Stimulated activated CD4-positive, alpha-beta T cell treated with anti-CD3 and anti-CD28 coated beads, Interleukin-15, amount 100 ng/mL, for 1 hour (primary cell): ENCODE results near the gene KRTAP10-12.

ENCODE experiments used
- DNase-seq, 2 donors: peaks; one replicate each; pipeline ENCODE4 v3.0.0-alpha.2; 2020; ENCODE audit warnings: low read depth in 1 of 2, low spot score in 1 of 2

Gene KRTAP10-12

DNA sequence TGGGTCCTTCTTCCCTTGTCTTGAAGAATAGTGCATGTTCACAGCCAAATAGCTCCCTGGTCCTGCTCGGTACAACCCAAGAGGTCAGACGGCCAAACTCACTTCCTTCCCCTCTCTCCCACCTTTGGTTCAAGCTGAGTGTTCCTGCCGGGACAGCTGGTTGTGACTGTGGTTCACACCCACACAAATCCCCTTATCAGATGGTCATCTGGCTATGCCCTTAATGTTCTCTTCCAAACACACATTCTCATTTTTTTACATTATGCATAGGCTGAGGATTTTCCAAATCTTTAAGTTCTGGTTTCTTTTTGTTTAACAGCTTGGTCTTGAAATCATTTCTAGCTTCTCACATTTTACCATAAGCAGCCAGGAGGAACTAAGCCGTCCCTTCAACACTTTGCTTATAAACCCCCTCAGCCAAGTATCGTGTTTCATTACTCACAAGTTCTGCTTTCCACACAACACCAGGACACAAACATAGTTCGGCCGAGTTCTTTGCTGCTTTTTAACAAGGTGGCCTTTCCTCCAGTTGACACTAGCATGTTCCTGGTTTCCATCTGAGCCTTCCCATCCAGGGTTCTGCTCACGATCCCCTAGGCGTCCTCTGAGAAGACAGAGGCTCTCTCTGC is 34.1 kb downstream of the KRTAP10-12 start:
- DNase-seq, result no peak

DNA sequence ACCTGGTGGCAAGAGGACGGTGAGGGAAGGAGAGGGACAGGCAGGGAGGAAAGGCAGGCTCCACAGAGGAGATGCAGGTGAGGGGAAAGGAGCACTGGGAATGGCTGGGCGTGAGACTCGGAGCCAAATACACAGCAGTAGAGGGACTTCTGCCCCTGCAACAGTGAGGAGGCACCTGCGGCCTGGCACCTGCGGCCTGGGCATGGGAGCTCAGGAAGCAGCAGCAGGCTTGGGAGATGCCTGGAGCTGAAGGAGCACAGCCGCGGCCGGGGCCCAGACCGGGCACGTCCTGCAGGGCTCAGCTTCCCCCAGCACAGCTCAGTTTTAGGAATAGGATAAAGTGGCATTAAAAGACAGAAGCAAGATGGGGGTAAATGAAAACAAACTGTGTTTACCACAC is 35.3 kb downstream of the KRTAP10-12 start:
- DNase-seq, result no peak

DNA sequence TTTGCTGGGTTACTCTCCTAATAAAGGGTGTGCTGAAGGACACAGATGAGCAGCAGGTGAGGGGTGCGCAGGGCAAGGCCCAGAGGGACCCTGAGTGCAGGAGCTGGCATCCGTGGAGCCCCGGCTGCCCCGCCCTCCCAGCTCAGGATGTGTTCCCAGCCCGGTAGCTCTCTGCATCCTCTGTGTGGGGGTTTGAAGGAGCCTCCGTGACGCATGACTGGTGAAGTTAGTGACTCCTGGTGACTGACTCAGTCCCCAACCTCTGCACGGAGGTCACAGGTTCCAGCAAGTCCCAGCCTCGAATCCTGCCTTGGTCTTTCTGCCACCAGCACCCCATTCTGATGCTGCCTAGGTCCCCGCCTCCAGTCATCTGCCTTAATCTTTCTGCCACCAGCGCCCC is 36.0 kb downstream of the KRTAP10-12 start:
- DNase-seq, result no peak

DNA sequence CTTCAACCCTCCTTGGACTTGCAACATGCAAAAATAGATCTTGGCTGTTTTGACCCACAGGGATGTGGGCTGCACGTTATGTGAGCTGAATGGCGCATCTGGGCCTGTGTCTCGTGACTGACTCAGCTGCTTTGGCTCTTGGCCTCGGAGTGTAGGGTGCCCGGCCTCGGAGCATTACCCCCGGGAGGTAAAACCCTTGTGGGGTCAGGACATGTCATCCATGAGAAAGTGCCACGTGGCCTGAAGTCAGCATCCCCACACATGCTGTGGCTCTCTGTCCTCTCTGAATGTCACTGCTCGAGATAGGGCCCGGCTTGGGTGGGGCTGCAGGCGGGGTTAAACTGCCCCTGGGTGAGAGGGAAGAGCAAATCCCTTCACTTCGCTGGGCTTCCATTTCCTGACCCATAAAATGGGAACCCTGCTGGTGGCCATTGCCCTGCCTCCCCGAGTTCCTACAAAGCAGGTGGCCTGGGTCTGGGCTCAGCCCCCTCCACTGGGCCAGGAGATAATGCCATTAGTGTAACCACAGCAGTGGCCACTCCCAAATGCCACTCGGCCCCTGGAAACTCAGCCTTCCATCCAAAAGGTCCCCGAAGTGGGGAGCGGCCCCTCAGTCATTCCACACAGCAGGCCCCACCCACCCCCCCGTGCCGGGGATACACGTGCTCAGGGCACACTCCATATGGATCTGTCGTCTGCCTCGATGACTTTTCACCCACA is 37.2 kb downstream of the KRTAP10-12 start:
- DNase-seq, result no peak

DNA sequence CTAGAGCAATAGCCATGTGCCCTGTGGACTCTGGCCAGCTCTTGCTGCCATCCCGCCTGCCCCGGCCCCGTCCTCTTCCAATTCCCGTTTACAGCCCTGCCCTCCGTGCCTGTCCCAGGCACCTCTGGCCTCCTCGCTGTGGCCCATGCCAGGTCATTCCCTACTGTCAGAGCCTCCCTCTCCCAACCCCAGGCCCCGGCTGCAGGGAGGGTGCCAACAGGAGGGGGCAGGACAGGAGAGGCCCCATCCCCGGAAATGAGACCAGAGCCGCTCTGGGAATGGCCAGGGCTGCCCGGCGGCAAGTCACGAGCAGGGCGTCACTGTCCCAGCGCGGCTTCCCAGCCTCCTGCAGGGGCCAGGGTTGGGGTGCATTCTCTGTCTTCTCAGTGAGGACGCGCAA is 37.9 kb downstream of the KRTAP10-12 start:
- DNase-seq, result no peak

DNA sequence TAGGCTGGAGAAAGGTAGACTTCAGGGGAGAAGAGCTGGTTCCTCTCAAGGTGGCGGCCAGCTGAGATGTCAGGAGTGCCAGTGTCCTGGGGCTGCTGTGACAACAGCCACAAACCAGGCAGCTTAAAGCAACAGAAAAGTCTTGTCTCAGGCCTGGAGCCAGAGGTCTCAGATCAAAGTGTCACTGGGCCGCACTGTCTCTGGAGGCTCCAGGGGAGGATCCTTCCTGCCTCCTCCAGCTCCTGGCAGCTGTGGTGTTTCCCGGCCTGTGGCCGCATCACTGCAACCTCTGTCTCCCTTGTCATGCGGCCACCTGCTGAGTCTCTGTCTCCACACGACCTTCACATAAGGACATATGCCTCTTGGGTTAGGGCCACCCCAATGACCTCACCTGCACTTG is 38.8 kb downstream of the KRTAP10-12 start:
- DNase-seq, result no peak

DNA sequence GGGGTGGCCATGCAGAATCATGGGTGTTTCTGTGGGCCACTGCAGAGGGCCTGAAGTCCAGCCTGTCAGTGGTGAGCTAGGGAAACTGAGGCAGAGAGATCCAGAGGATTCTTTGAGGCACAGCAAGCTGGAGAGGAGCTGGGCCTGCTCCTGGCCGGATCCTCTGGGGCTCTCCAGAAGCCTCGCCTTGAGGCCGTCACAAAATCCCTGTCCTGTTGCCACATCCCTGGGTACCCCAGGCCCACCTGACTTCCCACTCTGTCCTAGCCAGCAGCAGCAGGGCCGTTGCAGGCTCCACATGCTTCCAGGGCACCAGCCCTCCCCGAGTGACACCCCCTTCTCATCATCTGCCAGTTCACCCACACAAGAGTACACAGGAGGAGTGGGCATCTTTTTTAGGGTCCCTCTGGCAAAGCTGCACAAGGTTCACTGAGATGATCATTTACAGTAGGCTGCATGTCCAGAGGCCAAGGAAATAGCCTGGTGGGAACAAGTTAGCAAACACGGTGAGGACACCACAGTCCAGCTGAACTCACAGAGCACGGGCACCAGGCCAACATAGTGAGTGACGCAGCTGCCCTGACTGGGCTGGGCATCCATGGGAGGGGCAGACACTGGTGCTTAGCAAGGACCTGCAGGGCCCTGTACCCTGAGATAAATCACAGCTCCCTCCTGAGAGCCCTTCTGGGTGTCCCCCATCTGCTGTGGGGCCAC is 39.5 kb downstream of the KRTAP10-12 start:
- no peak for DNase-seq

DNA sequence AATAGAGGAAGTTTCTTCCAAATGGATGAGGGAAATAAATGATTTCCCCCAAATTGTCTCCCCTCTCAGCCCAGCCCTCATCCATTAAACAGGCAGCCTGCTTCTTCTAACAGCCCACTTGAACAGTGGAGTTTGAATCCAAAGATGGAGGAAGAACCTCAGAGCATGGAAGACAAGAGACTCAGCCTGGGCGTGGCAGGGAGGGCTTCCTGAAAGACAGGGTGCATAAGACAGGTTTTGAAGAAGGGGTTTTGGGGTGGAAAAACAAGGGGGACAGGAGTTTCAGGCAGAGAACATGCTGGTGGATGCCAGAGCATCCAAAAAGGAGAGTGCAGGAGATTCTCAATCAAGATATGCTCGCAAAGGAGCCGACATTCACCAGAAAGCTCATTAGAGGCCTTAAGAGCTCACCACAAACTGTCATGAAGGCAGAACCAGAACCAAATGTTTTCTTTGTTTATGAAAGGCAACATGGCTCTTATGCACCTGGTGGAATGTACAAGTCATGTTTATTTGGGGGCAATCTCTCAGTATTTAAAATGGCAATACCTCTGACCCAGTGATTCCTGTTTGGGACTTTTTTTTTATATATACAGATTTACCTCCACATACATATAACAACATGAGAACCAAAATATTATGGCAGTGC is 40.9 kb downstream of the KRTAP10-12 start:
- no peak for DNase-seq

DNA sequence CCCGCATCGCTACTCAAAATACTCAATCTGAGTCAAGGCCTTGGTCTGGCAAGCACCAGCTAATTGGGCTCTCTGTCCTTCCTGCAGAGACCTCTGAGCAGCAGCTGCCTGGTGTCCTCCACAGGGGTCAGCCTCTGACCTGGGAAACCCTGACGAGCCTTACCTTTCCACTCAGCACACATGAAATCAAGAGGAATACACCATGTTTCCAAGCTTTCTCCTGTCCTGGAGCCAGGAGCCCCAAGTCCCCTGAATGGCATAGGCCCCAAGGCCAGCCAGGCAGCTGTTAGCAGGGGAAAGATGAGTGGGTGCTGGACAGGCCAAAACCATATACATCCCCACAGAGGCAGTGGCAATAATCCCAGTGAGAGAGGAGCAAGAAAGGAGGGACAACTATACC is 41.6 kb downstream of the KRTAP10-12 start:
- no peak for DNase-seq

DNA sequence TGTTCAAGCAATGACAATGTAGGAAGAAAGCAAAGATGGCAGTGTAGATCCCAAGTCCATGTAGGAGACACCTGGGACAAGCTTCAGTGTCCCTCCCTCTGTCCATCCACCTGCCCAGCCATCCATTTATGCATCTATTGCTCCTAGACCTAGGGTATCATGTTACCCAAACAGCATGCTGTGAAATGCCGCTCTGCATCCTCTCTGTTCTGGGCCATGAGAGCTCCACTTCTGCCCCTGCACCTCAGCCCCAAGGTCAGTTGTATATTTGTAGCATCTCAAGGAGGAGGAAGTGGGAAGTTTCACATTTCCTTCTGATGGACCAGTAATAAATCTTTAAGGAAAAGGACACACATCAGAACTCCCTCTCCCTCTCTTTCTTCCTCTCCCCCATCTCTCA is 42.3 kb downstream of the KRTAP10-12 start:
- DNase-seq, result no peak

DNA sequence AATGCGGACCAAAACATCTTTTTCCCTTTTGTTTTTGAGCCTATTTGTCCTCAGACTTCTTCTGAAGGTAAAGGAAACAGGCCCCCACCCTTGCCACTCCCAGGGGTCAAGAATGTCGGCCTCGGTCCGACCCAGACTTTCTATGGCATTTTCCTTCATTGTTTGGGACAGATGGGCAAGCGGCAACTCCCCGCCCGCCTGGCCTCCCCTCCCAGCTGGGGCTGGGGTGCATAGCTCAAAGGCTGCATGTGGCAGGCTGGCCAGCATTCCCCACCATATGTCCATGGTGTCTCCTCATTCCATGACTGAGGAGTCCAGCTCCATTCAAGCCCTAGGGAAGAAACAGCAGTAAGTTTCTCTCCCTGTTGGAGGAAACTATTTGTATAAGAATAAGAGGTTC is 43.8 kb downstream of the KRTAP10-12 start:
- no peak for DNase-seq

DNA sequence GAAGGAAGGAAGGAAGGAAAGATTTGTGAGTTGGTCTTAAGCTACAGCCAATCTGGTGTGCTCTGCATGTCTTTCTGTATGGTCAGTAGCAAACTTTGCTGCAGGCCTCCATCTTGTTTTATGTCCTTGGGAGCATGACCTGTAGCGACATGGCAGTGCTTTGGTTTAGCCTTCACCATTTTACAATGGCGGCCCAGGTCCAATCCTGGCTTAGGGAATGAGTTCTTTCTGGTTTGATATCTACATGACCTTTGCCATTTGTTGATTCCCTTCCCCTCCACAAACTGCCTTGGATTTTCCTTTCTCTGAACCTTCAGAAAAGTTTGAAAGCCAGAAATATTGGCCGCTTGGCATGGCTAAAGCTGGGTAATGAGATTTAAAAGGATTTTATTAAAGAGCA is 44.9 kb downstream of the KRTAP10-12 start:
- DNase-seq, result no peak

DNA sequence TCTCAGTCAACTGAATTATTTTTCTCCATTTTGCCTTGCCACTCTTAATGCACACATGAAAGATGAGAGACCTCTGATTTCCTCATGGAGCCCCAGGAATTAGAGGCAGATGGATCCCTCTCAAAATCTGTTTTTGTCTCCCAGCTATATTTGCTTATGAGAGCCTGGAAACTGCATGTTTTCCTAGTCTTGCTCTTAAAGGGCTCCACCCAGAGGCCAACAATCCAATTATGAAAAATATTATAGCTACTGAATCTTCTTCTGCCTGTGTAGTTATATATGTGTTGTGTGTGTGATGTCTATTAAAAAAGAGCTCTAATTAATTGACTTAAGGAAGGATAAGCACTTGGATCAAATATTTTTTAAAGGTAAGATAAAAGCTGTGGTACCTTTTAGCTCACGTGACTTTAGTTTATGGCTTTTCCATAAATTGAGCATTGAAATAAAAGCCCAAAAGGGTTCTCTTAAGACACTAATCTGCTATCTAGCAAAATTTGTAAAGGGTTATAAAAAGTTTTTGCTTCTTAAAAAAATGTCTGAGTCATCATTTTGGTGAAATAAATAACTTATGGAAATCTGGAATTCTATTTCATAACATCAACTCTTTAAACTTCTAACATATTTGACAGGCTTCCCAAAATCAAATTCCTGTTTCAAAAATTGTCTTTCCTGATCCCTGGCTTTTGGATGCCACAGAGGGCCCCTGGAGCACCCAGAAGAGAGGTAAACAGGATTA is 45.6 kb downstream of the KRTAP10-12 start:
- no peak for DNase-seq
